ELF-1 (cell line): ENCODE measurements around the gene SMCO1.
"Not testable (repeated sequence)": the region's sequence is repeated elsewhere in the genome, so short reads cannot be mapped to it uniquely, and the experiment has no call there.

Source experiments
- DNase-seq: peaks from one replicate; pipeline ENCODE4 v3.0.0-alpha.2; 2016; ENCODE audit warnings: low read depth, low spot score

The SMCO1 gene

DNA sequence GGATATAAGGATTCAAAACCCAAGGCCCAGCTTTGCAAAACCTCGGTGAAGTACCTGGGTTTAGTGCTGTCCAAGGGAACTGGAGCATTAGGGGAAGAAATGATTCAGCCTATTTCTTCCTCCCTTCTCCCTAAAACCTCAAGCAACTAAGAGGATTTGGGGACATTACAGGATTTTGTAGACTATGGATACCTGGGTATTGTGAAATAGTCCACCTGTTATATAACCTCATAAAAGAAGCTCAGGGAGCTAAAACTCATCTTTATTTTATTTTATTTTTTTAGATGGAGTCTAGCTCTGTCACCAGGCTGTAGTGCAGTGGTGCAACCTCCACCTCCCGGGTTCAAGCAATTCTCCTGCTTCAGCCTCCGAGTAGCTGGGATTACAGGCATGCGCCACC lies 8.7 kb upstream of the SMCO1 start:
- DNase-seq: no peak

DNA sequence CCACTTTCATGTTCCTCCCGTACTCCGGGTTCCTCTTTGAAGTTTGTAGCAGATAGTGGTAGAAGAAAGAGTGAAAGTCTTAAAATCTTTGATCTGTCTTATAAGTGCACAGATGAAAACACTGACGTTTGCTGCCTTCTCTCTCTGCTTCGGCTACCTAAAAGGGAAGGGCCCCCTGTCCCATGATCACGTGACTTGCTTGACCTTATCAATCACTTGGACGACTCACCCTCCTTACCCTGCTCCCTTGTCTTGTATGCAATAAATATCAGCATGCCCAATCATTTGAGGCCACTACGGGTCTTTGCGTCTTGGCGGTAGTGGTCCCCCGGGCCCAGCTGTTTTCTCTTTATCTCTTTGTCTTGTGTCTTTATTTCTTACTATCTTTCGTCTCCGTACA lies 6.1 kb upstream of the SMCO1 start:
- DNase-seq: not testable (repeated sequence)

DNA sequence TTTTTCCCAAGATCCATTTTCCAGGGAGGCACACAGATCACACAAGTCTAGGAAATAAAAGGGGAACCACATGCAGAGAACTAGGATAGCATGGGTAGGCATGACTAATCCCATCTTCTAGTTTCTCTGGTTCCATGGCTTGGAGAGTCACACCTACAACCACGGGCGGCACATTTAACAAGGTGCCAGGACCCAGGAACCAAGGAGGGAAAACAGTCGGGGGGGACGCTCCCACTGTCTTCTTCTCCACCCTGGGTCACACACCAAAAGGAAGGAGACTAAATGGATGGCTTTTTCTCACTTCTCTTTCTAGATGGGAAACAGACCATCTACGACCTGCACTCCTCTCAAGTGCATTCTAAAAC lies 4.6 kb upstream of the SMCO1 start:
- DNase-seq: no peak

DNA sequence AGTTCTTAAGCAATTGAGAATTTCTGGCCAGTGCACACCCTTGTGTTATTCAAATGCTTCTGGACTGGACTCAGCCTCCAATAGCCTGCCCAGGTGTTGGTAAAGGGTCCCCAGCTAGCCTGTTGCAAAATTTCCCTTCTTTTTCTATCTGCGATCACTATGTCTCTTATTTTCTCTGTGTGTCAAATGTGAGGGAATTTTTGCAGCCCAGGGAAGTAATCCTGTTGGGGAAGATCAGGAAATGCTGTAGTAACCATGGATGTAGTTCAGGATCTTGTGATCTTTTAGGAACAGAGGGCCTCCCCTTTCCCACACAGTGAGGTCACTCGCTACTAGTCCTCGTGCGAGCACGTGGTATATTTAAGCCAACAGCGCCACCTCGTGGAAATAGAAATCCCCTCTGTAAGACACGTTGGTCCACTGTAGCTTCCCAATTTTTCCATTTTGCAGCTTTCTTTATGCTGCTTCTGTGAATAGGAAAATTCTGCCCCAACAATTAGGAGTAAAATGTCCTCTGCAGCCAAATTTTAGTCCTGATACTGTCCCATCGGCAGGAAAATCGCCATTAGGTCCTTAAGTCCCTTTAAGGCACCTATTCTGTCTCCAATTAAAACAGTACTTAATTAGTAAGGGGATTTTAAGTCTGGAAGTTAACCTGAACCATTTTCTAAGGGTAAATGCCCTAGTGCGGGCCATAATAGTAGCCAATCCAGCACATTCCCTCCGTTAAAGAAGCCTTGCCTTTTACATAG lies 4.0 kb upstream of the SMCO1 start:
- peak; percentile 58 for DNase-seq

DNA sequence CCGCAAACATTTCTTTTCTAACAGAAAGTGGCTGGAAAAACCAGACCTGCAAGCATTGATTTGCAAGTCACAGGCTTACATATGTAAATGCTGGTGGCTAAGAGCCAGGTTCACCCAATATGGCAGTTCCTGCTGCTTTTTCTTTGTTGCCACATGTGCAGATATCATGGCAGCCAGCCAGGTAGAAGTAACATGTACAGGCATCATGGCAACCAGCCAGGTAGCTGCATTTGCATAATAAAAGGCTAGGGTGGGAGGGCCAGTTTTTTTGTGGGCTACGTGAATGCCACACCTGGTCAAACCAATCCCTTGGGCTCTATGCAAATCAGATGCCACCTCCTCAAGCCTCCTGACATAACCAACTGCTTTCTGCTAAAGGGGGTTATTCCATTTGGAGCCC lies 2.8 kb upstream of the SMCO1 start:
- peak; percentile 48 for DNase-seq

DNA sequence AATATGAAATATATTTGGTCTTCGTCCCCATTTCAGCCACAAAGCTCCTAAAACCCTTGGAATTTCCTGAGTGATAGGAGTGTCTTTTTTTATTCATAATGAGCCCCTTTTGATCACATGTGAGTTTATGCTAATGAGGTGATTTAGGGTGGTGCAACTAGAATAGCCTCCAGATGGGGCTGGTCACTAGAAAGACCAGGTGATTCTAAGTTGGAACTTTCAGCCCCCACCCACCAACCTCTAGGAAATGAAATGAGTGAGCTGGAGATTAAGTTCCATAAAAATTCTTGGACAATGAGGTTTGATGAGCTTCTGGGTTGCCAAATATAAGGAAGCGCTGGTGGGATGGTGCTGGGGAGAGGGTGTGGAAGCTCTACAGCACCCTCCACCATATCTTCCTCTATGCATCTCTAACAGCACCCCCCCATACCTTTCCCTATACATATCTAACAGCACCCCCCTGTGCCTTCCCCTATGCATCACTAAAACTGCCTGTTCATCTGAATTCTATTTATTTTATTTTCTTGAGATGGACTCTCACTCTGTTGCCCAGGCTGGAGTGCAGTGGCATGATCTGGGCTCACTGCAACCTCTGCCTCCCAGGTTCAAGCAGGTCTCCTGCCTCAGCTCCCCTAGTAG lies 2.1 kb upstream of the SMCO1 start:
- DNase-seq: no peak

DNA sequence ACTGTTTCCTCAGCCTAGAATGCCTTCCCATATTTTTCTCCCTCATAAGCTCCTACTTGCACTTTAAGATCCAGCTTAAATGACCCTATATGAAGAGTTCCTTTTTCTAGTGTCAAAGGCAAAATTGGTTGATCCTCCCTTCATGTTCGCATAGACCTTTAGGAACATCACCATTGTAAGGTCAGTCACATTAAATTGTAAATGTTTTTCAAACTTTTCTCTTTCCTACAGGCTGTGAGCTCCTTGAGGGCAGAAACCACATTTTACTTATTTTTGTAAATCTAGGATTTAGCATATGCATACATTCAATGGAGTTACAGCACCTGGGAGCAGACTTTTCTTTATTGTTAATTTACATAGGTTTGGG lies 813 bp downstream of the SMCO1 start:
- DNase-seq: no peak

DNA sequence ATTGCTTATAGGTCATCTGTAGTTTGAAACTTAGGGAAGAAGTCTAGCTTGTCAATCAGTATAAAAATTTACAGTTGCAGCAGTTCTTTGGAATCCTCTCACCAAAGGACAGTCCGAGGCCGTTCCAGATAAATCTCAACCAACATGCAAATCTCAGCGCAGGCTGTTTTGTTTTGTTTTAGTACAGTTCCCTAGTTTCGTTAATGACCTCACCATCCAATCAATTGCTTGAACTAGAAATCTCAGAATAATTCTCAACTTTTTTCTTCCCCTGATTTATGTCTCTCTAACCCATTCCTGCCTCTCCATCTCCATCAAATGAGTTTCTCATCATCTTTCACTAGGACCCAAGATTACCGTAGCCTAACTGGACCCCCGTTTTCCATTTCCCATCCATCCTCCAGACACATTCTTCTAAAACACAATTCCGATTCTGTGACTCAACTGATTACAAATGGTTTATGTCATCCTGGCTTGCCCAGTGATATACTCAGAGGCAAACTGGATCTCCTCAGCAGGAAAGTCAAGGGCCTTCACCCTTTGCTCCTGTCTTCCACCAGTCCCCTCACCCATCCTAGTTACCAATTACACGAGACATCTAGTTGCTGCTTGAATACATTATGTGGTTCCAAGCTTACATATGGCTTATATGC lies 1.3 kb downstream of the SMCO1 start:
- DNase-seq: no peak

DNA sequence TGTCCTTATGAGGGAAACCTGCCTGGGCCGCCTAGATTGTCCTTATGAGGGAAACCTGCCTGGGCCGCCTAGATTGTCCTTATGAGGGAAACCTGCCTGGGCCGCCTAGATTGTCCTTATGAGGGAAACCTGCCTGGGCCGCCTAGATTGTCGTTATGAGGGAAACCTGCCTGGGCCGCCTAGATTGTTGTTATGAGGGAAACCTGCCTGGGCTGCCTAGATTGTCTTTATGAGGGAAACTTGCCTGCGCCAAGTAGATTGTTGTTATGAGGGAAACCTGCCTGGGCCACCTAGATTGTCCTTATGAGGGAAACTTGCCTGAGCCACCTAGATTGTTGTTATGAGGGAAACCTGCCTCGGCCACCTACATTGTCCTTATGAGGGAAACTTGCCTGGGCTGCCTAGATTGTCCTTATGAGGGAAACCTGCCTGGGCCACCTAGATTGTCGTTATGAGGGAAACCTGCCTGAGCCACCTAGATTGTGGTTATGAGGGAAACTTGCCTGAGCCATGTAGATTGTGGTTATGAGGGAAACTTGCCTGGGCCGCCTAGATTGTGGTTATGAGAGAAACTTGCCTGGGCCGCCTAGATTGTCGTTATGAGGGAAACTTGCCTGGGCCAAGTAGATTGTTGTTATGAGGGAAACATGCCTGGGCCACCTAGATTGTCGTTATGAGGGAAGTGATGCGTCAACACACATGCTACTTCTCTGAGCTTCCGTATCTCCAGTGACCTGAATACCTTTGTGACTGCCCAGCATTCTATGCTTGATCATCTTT lies 3.3 kb downstream of the SMCO1 start:
- DNase-seq: not testable (repeated sequence)

DNA sequence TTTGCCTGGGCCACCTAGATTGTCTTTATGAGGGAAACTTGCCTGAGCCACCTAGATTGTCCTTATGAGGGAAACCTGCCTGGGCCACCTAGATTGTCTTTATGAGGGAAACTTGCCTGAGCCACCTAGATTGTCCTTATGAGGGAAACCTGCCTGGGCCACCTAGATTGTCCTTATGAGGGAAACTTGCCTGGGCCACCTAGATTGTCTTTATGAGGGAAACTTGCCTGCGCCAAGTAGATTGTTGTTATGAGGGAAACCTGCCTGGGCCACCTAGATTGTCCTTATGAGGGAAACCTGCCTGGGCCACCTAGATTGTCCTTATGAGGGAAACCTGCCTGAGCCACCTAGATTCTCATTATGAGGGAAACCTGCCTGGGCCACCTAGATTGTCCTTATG lies 4.0 kb downstream of the SMCO1 start:
- DNase-seq: not testable (repeated sequence)

DNA sequence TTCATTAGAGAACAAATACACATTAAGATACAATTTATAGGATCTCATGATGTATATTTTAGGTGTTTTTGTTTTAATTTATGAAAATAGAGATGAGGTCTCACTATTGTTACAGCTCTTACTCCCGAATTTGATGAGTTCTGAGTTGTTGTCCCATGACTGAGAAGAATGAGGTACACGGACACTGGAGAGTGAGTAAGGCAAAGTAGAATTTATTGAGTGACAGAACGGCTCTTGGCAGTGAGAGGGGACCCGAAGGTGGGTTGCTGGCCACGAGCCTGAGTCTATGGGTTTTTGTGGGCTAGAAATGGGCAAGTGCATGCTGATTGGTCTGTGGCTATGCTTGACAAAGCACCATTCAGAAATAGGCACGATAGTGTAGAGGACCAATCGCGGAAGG lies 8.5 kb downstream of the SMCO1 start:
- DNase-seq: no peak

DNA sequence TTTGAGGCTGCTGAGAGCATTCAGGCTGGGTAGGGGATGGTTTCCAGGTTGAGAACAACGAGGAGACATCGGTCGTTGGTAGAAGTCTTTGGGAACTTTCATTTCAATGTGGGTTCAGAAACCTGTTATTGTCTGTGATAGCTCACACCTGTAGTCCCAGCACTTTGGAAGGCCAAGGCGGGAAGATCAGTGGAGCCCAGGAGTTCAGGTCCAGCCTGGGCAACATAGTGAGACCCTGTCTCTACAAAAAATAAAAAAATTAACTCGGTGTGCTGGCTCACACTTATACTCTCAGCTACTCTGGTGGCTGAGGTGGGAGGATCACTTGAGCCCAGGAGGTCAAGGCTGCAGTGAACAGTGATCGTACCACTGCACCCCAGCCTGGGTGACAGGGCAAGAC lies 10.6 kb downstream of the SMCO1 start:
- no peak for DNase-seq

DNA sequence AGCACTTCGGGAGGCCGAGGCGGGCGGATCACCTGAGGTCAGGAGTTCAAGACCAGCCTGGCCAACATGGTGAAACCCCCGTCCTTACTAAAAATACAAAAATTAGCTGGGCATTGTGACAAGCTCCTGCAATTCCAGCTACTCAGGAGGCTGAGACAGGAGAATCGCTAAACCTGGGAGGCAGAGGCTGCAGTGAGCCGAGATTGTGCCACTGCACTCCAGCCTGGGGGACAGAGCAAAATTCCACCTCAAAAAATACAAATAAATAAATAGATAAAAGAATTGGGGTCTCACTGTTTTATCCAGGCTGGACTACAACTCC lies 11.1 kb downstream of the SMCO1 start:
- DNase-seq: not testable (repeated sequence)

DNA sequence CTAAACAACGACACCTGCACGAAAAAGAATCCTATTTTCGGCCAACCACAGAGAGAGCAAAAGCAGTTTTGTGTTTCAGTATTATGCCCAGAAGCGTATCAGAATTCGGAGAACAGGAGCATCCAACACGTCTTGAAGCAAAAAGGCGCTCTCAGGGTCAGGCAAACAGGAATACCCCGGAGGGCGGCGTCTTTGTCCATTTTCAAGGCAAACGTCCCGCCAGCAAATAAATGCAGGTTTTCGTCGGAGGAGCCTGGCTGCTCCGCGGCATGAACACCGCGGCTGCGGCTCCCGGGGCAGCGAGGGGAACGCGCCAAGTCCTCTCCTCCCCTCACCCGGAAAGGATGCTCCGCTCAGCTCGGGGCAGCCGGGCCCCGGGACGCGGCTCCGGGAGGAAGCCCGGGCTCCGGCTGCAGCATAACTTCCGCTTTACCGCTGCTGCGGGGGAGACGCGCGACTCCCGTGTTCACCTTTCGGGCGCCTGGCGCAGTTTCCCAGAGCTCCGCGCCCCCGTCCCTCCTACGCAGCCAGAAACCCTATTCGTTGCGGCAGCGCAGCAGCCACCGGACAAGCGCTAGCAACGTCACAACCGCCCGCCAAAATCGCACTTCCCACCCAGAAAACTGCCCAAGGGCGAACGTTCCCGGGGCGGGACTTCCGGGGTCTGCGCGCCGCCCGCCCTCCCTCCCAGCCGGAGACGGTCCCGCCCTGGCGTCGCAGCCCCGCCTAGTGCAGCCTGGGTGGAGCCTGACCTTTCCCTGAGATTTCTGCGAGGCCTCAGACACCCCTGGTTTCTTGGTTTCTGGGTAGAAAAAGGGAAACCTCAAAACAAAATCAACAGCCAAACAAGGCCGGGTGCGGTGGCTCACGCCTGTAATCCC lies 11.7 kb downstream of the SMCO1 start, which contains the start of gene RNF168:
TSS of gene RNF168 (minus strand) at position 573 of the 881 bp plus-strand sequence. CDS start 595 bp downstream, outside the sequence.
- peak; percentile 98 for DNase-seq

DNA sequence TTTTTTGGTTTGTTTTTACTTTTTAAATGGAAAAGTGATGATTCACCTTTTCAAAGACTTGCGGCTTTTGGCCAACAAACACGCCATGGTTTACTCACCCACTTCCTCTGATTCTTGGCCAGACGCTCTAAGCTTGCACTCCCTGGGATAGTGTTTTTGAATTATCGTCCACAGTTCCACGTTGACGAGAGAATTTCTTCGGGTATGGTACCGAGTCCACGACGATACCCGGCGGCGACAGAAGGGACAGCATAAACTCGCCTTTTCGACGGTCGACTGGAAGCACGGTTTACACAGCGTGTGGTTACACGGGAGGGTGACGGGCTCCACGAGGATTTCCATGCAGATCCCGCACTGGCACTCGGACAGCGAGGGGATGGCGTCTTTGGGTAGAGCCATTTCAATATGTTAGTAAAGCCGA lies 12.4 kb downstream of the SMCO1 start:
- peak; percentile 41 for DNase-seq

DNA sequence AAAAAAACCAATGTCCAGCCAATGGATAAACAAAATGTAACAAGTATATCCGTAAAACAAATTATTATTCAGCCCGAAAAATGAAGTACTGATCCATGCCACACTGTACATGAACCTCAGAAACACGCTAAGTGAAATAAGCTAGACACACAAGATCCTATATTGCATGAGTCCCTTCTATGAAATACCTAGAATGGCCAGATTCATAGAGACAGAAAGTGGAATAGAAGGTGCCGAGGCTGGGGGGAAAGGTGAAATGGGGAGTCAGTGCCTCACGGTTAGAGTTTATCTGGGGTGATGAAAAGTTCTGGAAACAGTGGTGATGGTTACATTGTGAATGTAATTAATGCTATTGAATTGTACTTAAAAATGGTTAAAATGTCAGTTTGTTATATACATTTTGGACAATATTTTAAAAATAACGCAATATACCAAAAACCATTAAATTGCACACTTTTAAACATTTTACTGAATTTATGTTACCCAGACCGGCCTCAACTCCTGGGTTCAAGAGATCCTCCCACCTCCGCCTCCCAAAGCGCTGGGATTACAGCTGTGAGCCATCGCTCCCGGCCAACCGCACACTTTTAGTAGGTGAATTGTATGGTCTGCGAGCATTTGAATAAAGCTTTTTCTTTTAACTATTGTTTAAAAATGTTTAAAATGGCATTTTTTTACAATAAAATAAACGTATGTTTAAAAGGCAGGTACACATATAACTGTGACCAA lies 13.7 kb downstream of the SMCO1 start:
- DNase-seq: no peak

DNA sequence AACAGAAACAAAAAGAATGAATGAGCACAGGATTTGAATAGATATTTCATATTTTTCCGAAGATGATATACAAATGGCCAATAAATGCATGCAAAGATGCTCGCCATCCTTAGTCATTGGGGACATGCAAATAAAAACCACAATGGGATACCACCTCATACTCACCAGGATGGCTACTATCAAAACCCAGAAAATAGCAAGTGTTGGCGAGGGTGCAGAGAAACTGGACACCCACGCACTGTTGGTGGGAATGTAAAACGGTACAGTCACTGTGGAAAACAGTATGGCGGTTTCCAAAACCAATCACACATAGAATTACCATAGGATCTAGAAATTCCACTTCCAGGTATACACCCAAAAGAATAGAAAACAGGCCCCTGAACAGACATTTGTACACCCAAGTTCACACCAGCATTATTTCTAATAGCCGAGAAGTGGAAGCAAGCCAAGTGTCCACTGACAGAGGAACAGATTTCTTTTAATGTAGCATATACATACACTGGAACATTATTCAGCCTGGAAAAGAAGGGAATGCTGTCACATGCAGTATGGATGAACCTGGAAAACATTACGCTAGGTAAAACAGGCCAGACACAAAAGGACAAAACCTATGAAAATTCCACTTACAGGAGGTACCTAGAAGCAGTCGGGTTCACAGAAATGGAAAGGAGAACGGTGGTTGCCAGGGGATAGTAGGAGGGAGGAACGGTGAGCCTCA lies 15.2 kb downstream of the SMCO1 start:
- no peak for DNase-seq

DNA sequence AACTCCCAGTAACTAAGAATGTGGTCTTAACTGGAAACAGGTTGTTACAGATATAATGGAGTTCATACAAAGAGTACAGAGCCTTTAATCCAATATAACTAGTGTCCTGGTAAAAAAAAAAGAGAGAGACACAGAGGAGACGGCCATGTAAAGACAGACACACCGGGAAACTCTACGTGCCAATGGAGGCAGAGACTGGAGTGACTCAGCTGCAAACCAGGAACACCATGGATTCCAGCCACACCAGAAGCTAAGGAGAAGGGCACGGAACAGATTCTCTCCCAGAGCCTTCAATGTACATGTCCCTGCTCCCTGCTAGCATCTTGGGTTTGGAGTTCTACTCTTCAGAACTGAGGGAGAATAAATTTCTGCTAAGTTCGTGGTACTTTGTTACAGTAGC lies 16.1 kb downstream of the SMCO1 start:
- no peak for DNase-seq

DNA sequence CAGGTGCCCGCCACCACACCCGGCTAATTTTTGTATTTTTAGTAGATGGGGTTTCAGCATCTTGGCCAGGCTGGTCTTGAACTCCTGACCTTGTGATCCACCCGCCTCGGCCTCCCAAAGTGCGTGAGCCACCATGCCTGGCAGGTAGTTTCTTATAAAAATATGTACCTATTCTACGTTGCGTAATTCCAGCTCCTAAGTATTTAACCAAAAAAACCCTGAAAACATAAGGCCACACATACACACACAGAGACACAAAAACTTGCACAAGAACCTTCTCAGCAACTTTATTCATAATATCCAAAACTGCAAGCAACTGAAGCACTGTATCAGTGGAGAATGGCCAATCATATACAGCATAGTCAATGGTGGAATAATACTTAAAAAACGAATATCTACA lies 16.8 kb downstream of the SMCO1 start:
- DNase-seq: no peak

DNA sequence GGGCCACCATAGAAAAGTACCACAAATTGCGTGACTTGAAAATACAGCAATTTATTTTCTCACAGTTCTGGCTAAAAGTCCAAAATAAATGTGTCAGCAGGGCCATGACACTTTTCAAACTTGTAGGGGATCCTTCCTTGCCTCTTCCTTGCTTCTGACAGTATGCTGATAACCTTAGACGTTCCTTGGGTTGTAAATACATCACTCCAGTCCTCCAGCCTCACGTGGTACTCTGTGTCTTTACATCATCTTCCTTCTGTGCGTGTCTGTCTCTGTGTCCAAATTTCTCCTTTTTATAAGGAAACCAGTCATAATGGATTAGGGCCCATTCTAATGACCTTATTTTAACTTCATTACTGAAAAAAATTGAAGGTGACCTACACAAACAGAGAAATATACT lies 19.0 kb downstream of the SMCO1 start:
- DNase-seq: no peak
